Dermis microvascular lymphatic vessel endothelial cell (primary cell): Measurements from ENCODE around the gene SLC5A10. TPM values are rescaled to one million over a fixed set of nuclear protein-coding genes. Genes with fewer than 3 reads are reported as not detected.
"Not testable (repeated sequence)": the region's sequence is repeated elsewhere in the genome, so short reads cannot be mapped to it uniquely, and the experiment has no call there.

Experiments used
- DNase-seq, 2 donors: peaks; one replicate each; pipeline versions ENCODE4 v3.0.0 to v3.0.0-alpha.2; 2010; ENCODE audit warnings: low read depth in 2 of 2
- total RNA-seq: library from RNA; depleted of rRNA; stranded (reverse); fragments of >200 nt; gene quantifications from 2 replicates; pipeline ENCODE4 v1.2.1, GENCODE V29; 2014

The SLC5A10 gene
- total RNA-seq, 1 donor from 2014 or later: not detected

- no peak for DNase-seq
Observed at GRCh38 chr17:19017401-19017800, 65.4 kb downstream of the SLC5A10 start.

GRCh38 chr17:19017804-19018599 is 66.0 kb downstream of the SLC5A10 start:
- DNase-seq: no peak

- no peak for DNase-seq
Observed at GRCh38 chr17:19018600-19018950, 66.6 kb downstream of the SLC5A10 start.

- DNase-seq: no peak
Observed at GRCh38 chr17:19019041-19019941, 67.3 kb downstream of the SLC5A10 start.

- no peak for DNase-seq
Observed at GRCh38 chr17:19020016-19020415, 68.1 kb downstream of the SLC5A10 start.

GRCh38 chr17:19021011-19021621 is 69.2 kb downstream of the SLC5A10 start:
- not testable (repeated sequence) for DNase-seq

- peak in 1 of 2 donors; percentile 23 for DNase-seq
Observed at GRCh38 chr17:19021622-19022083, 69.7 kb downstream of the SLC5A10 start.

- DNase-seq: no peak
Observed at GRCh38 chr17:19022128-19022527, 70.2 kb downstream of the SLC5A10 start.

GRCh38 chr17:19022747-19023146 is 70.8 kb downstream of the SLC5A10 start:
- no peak for DNase-seq

GRCh38 chr17:19023209-19023999 is 71.4 kb downstream of the SLC5A10 start:
- no peak for DNase-seq

- no peak for DNase-seq
Observed at GRCh38 chr17:19024101-19025078, 72.4 kb downstream of the SLC5A10 start.

GRCh38 chr17:19028671-19029070 is 76.7 kb downstream of the SLC5A10 start:
- DNase-seq: not testable (repeated sequence)

GRCh38 chr17:19029740-19030139 is 77.8 kb downstream of the SLC5A10 start:
- not testable (repeated sequence) for DNase-seq

GRCh38 chr17:19030771-19031449 is 78.9 kb downstream of the SLC5A10 start:
- DNase-seq: not testable (repeated sequence)

GRCh38 chr17:19031729-19032128 is 79.8 kb downstream of the SLC5A10 start:
- not testable (repeated sequence) for DNase-seq

- not testable (repeated sequence) for DNase-seq
Observed at GRCh38 chr17:19032377-19032988, 80.5 kb downstream of the SLC5A10 start.

GRCh38 chr17:19036186-19036585 is 84.2 kb downstream of the SLC5A10 start:
- not testable (repeated sequence) for DNase-seq

GRCh38 chr17:19037547-19037946 is 85.6 kb downstream of the SLC5A10 start:
- DNase-seq: not testable (repeated sequence)

- DNase-seq: not testable (repeated sequence)
Observed at GRCh38 chr17:19038007-19038406, 86.0 kb downstream of the SLC5A10 start.
